Uterus (tissue), 2 donors: ENCODE results near the gene CFAP97D1.

ENCODE experiments used
- POLR2A ChIP-seq, 2 donors: fragments of 450-650 bp; IDR thresholded peaks; one replicate each; pipeline ENCODE4 v1.6.1; 2016; ENCODE audit warnings: antibody characterized with exemption in 2 of 2, mild to moderate bottlenecking in 1 of 2, moderate library complexity in 1 of 2
- TF ChIP-seq, protein P1 (sequence below), 4 experiments: fragments of 200-600 bp in 2 of 4; fragments of 450-650 bp in 2 of 4; sonication (generic) in 2 of 4; IDR thresholded peaks; one replicate each; pipeline ENCODE4 v1.5.1; 2016 to 2019; ENCODE audit warnings: antibody characterized with exemption in 4 of 4, mild to moderate bottlenecking in 2 of 4, moderate library complexity in 1 of 4

DNA sequence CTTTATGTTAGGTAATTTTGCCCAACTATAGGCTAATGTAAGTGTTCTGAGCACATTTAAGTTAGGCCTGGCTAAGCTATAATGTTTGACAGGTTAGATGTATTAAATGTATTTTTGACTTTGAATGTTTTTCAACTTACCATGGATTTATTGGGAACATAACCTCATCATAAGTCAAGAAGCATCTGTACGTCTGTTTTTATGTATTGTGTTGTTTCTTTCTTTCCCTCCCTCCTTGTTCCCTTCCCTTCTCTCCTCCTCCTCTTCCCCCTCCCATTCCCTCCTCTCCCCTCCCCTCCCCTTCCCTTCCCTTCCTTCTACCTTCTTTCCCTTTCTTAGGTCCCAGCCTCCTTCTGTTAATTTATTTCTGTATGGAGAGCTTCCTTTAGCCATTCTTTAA is 9.2 kb downstream of the CFAP97D1 start:
- TF ChIP-seq, protein P1, sequence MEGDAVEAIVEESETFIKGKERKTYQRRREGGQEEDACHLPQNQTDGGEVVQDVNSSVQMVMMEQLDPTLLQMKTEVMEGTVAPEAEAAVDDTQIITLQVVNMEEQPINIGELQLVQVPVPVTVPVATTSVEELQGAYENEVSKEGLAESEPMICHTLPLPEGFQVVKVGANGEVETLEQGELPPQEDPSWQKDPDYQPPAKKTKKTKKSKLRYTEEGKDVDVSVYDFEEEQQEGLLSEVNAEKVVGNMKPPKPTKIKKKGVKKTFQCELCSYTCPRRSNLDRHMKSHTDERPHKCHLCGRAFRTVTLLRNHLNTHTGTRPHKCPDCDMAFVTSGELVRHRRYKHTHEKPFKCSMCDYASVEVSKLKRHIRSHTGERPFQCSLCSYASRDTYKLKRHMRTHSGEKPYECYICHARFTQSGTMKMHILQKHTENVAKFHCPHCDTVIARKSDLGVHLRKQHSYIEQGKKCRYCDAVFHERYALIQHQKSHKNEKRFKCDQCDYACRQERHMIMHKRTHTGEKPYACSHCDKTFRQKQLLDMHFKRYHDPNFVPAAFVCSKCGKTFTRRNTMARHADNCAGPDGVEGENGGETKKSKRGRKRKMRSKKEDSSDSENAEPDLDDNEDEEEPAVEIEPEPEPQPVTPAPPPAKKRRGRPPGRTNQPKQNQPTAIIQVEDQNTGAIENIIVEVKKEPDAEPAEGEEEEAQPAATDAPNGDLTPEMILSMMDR (IDR thresholded peaks at IDR 0.05): no peak
- no peak for TF ChIP-seq POLR2A (IDR thresholded peaks at IDR 0.05)
